Gastrocnemius medialis (tissue), 4 donors: Measurements from ENCODE around the gene CD164.

Source experiments
- POLR2A ChIP-seq, 2 donors: fragments of 450-650 bp; IDR thresholded peaks; one replicate each; pipeline ENCODE4 v1.6.1; 2017; ENCODE audit warnings: antibody characterized with exemption in 2 of 2, mild to moderate bottlenecking in 2 of 2, moderate library complexity in 2 of 2
- TF ChIP-seq, protein P1 (sequence below), 5 experiments: fragments of 450-650 bp in 3 of 5; fragments of 200-600 bp in 2 of 5; sonication (generic) in 2 of 5; IDR thresholded peaks in 4 of 5; conservative IDR thresholded peaks in 1 of 5; 1 replicate in 4 of 5; 2 replicates in 1 of 5; pipeline ENCODE4 v1.5.1; 2016 to 2019; ENCODE audit warnings: antibody characterized with exemption in 5 of 5, mild to moderate bottlenecking in 3 of 5, moderate library complexity in 3 of 5

DNA sequence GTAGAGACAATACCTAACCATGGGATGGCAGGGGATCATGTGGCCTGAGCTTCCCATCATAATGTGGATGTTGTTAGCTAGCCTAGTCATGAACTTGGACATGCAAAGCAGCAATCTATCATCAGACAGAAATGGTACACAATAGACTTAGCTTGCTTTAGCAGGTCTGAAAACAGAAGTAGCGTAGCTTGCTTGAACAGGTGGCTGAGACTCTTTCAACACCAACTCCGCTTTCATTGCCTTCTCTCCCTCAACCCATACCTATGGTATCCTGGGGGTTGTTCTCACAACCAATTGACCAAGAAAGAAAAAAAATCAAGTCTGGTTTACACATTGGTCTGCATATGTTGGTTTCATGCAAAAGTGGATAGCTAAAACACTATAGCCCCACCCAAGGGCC lies 23.0 kb downstream of the CD164 start:
- TF ChIP-seq, protein P1, sequence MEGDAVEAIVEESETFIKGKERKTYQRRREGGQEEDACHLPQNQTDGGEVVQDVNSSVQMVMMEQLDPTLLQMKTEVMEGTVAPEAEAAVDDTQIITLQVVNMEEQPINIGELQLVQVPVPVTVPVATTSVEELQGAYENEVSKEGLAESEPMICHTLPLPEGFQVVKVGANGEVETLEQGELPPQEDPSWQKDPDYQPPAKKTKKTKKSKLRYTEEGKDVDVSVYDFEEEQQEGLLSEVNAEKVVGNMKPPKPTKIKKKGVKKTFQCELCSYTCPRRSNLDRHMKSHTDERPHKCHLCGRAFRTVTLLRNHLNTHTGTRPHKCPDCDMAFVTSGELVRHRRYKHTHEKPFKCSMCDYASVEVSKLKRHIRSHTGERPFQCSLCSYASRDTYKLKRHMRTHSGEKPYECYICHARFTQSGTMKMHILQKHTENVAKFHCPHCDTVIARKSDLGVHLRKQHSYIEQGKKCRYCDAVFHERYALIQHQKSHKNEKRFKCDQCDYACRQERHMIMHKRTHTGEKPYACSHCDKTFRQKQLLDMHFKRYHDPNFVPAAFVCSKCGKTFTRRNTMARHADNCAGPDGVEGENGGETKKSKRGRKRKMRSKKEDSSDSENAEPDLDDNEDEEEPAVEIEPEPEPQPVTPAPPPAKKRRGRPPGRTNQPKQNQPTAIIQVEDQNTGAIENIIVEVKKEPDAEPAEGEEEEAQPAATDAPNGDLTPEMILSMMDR (IDR thresholded peaks at IDR 0.05 in 4 of 5, conservative IDR thresholded peaks at IDR 0.05 in 1 of 5), result no peak
- no peak for TF ChIP-seq POLR2A (IDR thresholded peaks at IDR 0.05)
